NCI-H82 treated with DMSO at 0.1 percent for 48 hours (cell line): ENCODE data around the gene GNG12.

Experiments
- DNase-seq: peaks from one replicate; lab custom pipeline; 2025; ENCODE audit not compliant: unreplicated experiment; lab: John Stamatoyannopoulos, UW

Gene GNG12

DNA sequence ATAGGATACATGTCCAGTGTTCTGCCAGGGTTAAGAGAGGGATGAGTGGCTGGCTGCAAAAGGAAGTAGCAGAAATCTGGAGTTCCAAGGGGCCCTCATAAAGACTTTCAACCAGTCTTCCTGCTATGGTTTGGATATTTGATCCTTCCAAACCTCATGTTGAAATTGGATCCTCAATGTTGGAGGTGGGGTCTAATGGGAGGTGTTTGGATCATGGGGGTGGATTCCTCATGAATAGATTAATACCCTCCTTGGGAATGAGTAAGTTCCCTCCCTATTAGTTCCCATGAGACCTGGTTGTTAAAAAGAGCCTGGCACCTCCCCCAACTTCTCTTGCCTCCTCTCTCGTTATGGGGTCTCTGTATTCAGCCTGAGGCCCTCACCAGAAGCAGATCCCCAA, 10.1 kb upstream of the GNG12 start:
- no peak for DNase-seq

DNA sequence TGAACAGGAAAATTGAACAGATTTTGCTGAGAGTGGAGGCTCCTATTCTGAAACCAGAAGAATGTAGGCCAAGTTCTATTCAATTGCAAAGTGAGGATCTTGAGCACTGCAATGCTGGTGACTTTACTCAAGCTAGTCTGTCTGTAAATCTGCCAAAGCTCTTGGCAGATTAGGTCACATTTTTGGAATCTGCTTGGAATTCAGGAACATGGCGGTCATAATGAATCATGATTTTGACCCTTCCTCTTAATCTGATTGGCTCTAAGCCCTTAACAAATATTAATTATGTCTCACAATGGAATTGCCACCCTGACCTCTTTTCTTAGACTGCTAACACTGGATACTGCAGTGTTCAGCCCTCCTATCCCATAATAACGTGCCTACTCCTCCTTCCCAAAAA, 7.2 kb upstream of the GNG12 start:
- DNase-seq = no peak

DNA sequence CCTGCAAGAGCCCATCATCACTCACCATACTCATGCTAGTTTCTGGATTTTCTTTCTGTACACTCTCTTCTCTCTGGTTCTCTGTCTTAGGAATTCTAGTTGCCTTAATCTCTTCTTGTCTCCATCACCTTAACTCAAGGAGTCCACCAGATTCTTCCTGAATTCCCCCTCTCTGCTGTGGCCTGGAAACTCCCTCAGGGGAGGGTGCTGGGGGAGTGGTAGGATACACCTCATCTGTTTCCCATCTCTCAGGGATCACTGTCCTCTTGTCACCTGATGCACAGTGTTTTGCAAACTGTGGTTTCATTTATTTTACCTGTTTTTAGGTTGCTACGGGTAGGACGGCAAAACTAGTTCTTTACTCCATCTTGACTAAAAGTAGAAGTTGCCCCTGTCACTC, 6.6 kb upstream of the GNG12 start:
- no peak for DNase-seq

- no peak for DNase-seq
Measured at GRCh38 chr1:67838180-67838910, 5.1 kb upstream of the GNG12 start.

GRCh38 chr1:67836769-67837168, 3.5 kb upstream of the GNG12 start:
- no peak for DNase-seq

DNA sequence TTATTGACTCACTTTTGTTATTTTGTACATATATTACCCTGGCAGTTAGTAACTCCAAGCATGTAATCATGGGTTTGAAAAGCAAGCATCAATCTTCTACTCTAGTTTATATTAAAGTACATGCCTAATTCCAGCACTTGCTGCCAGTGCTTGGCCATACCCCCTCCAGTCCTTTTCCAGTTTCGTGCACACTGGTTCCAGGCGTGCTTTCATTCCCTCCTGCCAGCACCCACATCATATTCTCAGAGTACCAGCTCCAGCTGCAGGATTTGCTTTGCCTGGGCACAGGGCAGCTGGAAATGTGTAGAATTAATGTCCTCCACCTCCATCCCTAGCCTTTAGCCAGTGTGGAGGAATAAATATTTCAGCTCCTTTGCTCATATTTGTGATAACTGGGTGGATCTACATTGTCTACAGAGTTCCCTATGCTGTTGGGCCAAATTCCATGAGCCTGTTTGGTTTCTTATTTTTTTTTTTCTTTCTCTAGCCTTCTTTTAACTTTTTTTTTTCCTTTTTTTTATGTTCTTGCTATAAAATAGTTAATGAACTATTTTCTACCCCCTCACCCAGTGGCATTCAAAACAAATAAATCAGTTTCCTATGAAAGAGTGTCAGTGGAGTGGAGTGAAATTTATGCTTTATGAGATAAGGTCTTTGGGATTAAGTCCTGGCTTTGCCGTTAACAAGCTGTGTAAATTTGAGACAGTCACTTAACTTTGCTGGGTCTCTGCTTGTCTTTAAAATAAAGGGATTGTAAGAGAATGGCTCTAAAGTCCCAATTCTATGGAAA, 2.6 kb upstream of the GNG12 start:
- DNase-seq = peak; percentile 28

- no peak for DNase-seq
Measured at GRCh38 chr1:67834246-67834877, 1.1 kb upstream of the GNG12 start.

DNA sequence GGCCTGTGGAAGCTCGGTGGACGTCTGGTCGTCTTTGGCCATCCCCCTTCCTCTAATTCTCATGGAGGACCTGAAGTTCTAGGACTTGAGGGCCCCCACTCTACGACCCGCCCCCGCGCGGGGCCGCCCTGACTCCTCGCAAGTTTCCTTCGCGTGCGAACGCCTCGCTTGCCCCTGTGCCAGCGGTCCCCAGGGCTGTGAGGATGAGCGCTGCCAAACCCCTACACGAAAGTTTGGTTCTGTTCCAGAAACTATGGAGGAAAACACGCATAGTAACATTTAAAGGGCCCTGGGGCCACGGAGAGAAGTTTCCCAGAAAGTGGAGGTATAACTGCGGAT, 304 bp upstream of the GNG12 start:
- DNase-seq = no peak

DNA sequence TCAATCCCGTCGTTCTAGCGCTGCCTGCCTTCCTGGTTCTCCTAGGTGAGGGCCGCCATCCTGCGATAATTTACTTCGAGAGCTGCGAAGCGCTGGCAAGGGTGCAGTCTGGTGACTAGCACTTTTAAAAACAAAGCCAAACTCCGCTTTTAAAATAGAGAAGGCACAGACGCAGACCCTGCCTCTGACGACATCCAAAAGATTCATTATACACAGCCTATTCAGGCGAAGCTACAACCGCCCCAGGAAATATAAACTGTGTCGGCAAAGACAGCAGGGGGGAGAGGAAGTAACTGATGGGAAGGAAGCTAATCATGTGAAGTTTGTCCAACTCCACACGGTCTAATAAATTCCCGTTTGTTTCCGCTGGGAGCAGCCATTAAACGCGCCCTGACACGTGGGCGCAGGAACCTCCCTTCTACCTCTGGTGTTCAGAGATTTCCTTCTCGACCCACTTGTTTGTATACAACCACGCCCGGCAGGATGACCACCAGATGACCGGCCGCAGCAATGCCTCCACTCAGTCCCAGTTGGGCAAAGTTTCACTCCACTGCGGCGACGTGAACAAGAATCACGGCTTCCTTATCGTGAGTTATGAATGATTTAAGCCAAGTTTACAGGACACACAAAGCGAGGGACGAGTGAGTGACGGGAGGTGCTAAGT, 1.3 kb downstream of the GNG12 start:
- DNase-seq = peak; percentile 51

- no peak for DNase-seq
Measured at GRCh38 chr1:67830928-67831830, 2.1 kb downstream of the GNG12 start.

- no peak for DNase-seq
Measured at GRCh38 chr1:67830226-67830625, 3.0 kb downstream of the GNG12 start.

- DNase-seq = no peak
Measured at GRCh38 chr1:67827688-67828087, 5.6 kb downstream of the GNG12 start.

DNA sequence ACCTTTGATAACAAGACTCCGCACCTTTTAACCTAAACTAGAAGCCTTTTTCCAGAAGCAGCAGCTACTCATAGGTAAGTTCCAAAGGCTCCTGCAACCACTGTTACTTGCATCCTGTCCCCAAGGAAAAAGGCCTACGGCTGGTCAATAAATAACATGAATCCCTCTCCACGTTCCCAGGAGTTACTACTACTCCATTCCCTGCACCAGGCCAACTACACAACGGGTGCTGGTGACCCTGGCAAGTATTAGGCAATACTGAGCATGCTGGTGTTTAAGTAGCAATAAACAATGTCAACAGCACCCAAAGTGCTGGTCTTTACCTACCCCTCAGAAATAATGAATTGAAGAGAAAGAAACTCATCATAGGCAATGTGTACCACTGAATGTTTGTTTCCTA, 7.7 kb downstream of the GNG12 start:
- no peak for DNase-seq

DNA sequence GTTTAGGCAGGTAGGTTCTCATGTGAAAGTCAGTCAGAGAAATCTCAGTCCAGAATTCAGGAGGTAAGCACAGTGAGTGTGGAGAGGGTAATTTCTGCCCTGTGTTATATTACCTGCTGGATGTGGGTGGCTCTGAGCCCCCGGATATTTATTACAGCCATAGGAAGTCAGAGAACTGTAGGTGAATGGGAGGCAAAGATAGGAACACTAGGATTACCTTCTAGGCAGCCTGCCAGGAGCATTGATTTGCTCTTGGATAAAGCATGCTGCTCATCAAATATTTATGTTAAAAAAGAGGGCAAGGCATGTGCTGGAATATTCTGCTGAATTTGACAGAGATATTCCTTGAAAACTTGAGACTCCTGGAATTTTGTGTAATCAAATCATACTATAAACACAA, 8.5 kb downstream of the GNG12 start:
- DNase-seq = no peak

DNA sequence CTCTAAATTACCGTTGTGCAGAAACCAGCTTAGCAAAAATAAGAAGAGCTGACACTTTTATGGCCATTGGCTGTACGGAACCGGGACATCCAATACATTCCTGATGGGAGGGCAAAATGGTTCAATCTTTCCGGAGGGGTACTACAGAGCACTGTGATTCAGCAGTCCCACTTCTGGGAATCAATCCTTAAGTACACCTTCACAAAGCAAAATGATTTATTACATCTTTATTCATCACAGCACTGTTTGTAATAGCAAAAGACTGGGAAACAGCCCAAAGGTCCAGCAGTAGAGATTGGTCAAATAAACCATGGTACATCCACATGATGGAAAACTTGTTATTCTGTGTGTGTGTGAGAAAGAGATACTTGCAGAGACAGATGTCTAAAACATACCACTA, 9.7 kb downstream of the GNG12 start:
- DNase-seq = no peak

DNA sequence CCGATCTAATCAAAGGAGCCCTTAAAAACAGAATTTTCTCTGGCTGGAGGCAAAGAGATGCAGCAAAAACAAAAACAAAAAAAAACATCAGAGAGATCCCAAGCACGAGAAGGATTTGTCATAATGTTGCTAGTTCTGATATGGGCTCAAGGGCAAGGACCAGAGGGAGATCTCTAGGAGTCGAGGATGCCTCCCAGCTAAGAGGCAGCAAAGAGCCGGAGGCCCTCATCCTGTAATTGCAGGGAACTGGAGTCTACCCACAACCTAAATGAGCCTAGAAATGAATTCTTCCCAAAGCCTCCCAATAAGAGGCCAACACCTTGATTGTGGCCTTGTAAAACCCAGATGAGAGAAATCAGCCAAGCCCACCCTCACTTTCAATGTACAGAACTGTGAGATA, 12.0 kb downstream of the GNG12 start:
- DNase-seq = no peak

- no peak for DNase-seq
Measured at GRCh38 chr1:67818725-67819301, 14.5 kb downstream of the GNG12 start.

DNA sequence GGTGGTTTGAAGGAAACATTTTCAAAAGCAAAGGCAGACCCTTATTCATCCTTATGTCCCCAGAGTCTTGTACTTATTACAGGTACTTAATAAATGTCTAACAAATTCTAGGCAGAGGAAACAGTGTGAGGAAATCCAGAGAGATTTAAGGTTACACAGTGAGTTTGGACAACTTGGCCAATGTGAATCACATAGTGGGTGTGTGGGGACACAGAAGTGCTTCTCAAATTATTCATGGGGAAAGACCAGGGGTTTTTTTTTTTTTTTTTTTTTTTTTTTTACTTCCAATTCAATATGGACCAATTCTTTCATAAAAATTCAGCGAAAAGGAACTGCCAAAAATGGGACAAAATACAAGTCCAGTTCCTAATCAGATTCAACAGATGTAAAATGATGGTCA, 15.1 kb downstream of the GNG12 start:
- no peak for DNase-seq

- DNase-seq = no peak
Measured at GRCh38 chr1:67817319-67817718, 15.9 kb downstream of the GNG12 start.

GRCh38 chr1:67816506-67816905, 16.8 kb downstream of the GNG12 start:
- no peak for DNase-seq
